MM.1S (cell line): ENCODE results near the gene ASGR1.

Source experiments
- DNase-seq: peaks from one replicate; pipeline ENCODE4 v3.0.0-alpha.2; 2015
- H2AFZ ChIP-seq: fragments of 300-600 bp; sonication (generic); 2 replicates; pipeline ENCODE4 v1.6.0; 2016; ENCODE audit warnings: antibody characterized with exemption, low read length
- H3F3A ChIP-seq: fragments of 300-600 bp; sonication (generic); 2 replicates; pipeline ENCODE4 v1.6.1; 2016; ENCODE audit warnings: mild to moderate bottlenecking, antibody characterized with exemption, low read length, moderate library complexity, mixed read lengths; ENCODE audit not compliant: insufficient read depth
- H3K27ac ChIP-seq: fragments of 300-600 bp; sonication (generic); 2 replicates; pipeline ENCODE4 v1.5.1; 2016; ENCODE audit warnings: mild to moderate bottlenecking, low read length
- H3K27me3 ChIP-seq: fragments of 300-600 bp; sonication (generic); replicated peaks from 2 replicates; pipeline ENCODE4 v1.6.0; 2016; ENCODE audit warnings: low read length; ENCODE audit not compliant: insufficient read depth
- H3K36me3 ChIP-seq: fragments of 300-600 bp; sonication (generic); replicated peaks from 2 replicates; pipeline ENCODE4 v1.6.1; 2016; ENCODE audit warnings: mild to moderate bottlenecking, low read length, mixed read lengths; ENCODE audit not compliant: insufficient read depth
- H3K4me1 ChIP-seq: fragments of 300-600 bp; sonication (generic); 2 replicates; pipeline ENCODE4 v1.6.1; 2016; ENCODE audit warnings: low read length, mixed read lengths
- H3K4me2 ChIP-seq: fragments of 300-600 bp; sonication (generic); 2 replicates; pipeline ENCODE4 v1.6.0; 2016; ENCODE audit warnings: low read depth, low read length
- H3K4me3 ChIP-seq: fragments of 300-600 bp; sonication (generic); 2 replicates; pipeline ENCODE4 v1.5.1; 2016; ENCODE audit warnings: low read length, mixed read lengths
- H3K79me2 ChIP-seq: fragments of 300-600 bp; sonication (generic); 2 replicates; pipeline ENCODE4 v1.6.1; 2016; ENCODE audit warnings: mixed run types, low read length, mixed read lengths
- H3K9ac ChIP-seq: fragments of 300-600 bp; sonication (generic); 2 replicates; pipeline ENCODE4 v1.6.1; 2016; ENCODE audit warnings: low read length, mixed read lengths
- H3K9me2 ChIP-seq: fragments of 300-600 bp; sonication (generic); replicated peaks from 2 replicates; pipeline ENCODE4 v1.6.1; 2016; ENCODE audit warnings: mild to moderate bottlenecking, low read length, mixed read lengths; ENCODE audit not compliant: insufficient read depth
- H3K9me3 ChIP-seq: fragments of 300-600 bp; sonication (generic); replicated peaks from 2 replicates; pipeline ENCODE4 v1.6.1; 2016; ENCODE audit warnings: mild to moderate bottlenecking, low read length, mixed read lengths; ENCODE audit not compliant: insufficient read depth
- H4K20me1 ChIP-seq: fragments of 300-600 bp; sonication (generic); 2 replicates; pipeline ENCODE4 v1.6.1; 2016; ENCODE audit warnings: mild to moderate bottlenecking, low read length, moderate library complexity, mixed read lengths; ENCODE audit not compliant: insufficient read depth
- EZH2 ChIP-seq: fragments of 300-600 bp; sonication (generic); optimal IDR thresholded peaks from 2 replicates; pipeline ENCODE3; 2017; ENCODE audit warnings: low read depth, mild to moderate bottlenecking, antibody characterized with exemption, low read length, mixed read lengths
- EZH2phosphoT487 ChIP-seq: fragments of 300-600 bp; sonication (generic); IDR thresholded peaks from 2 replicates; pipeline ENCODE4 v1.6.1; 2018; ENCODE audit warnings: antibody characterized with exemption, low read length
- TF ChIP-seq, protein P1 (sequence below): fragments of 300-600 bp; sonication (generic); IDR thresholded peaks from 2 replicates; pipeline ENCODE4 v1.5.1; 2016; ENCODE audit warnings: antibody characterized with exemption, low read length, mixed read lengths

ASGR1 gene

DNA sequence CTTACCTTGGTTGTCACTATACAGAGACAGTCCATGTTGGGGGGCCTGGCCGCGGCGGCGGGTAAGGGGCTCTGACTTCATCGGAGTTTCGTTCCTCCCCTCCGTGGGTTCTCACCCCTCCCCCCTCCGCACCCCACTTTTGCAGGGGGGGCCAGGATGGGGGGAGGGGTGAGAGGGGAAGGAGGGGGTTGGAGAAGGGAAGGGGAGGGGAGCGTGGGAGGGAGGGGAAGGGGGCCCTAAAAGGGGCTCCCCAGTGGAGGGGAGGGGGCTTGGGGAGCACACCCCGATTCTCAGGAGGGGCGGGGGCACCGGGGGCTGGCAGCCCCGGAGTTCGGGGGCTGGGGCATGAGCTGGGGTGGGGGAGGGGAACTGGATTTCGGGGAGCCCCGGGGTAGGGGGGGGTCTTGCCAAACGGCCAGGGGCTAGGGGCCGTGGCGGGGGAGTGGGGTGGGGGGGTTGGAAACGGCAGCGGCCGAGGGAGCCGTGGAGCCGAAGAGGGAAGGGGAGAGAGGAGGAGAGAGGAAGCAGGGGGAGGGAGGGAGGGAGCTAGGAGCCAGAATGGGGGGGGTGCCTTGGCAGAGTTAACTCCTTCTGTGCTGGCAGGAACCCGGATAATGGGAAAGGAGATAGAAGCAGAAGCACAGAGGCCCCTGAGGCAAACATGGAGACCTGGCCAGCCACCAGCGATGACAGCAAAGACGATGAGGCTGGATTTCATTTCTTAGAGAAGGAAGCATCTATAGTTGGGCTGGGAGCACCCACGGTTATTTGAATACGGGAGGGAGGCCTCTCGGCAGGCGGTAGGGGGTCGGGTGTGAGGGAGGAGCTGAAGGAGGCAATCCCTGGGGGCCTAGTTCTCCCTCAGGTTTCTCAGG lies 38.2 kb upstream of the ASGR1 start:
- Histone ChIP-seq H3K27me3 (peaks cover 31% of the 10 kb centered on the region), H3K79me2 (peaks cover 29% of the 10 kb centered on the region), H3K9me3 (no peaks in the 10 kb centered on the region), H3K4me3 (no peak overlapping the region), H3K4me2 (no peak overlapping the region), H3K9ac (no peak overlapping the region), H3K27ac (no peak overlapping the region), H3K4me1 (peaks cover 24% of the 10 kb centered on the region), H4K20me1 (no peaks in the 10 kb centered on the region), H3K36me3 (no peaks in the 10 kb centered on the region), H2AFZ (no peak overlapping the region), H3K9me2 (no peaks in the 10 kb centered on the region), H3F3A (no peaks in the 10 kb centered on the region)
- DNase-seq, result no peak
- TF ChIP-seq, protein P1, sequence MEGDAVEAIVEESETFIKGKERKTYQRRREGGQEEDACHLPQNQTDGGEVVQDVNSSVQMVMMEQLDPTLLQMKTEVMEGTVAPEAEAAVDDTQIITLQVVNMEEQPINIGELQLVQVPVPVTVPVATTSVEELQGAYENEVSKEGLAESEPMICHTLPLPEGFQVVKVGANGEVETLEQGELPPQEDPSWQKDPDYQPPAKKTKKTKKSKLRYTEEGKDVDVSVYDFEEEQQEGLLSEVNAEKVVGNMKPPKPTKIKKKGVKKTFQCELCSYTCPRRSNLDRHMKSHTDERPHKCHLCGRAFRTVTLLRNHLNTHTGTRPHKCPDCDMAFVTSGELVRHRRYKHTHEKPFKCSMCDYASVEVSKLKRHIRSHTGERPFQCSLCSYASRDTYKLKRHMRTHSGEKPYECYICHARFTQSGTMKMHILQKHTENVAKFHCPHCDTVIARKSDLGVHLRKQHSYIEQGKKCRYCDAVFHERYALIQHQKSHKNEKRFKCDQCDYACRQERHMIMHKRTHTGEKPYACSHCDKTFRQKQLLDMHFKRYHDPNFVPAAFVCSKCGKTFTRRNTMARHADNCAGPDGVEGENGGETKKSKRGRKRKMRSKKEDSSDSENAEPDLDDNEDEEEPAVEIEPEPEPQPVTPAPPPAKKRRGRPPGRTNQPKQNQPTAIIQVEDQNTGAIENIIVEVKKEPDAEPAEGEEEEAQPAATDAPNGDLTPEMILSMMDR, result no peak
- TF ChIP-seq EZH2 (no peak), EZH2phosphoT487 (no peak)

DNA sequence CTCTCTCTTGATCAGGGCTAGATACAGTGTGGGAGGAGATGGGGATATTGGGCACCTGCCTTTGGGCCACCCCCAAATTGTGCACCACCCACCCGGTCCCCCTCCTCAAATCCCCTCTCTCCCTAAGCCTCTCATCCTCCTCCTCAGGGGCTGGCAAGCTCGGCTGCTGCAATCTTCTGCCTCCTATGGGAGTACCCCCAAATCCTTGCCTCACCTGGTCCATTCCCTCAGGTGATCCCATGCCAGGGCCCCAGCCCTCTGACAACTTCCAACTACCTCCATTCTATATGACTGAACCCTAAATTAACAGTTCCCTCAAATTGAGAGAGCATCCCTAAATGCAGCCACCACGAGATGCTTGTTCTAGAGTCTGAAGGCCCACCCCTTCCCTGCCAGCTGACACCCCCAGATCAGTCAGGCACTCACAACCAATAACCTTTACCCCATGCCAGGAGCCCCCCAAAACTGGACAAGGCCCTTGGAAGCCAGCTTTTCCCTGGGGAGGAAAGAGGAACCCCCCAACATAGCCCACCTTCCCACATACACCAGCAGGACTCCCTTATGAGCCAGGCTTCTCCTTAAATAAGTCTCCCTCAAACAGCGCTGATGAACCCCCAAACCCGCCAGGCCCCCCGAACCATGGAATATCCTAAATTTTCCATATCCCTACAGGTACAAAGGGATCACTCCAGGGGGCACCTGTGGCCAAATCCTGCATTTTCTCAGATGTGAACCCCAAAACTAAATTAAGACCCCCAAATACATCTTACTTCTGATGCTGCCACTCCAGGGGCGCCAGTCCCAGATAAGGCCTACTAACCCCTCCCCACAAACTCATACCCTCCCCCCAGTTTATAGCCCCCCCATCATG lies 37.3 kb upstream of the ASGR1 start:
- H3K27ac ChIP-seq, result no peak overlapping the region
- no peak overlapping the region for H3K4me3 ChIP-seq
- peaks cover 22% of the 10 kb centered on the region for H3K79me2 ChIP-seq
- no peak overlapping the region for H2AFZ ChIP-seq
- TF ChIP-seq EZH2 (no peak), EZH2phosphoT487 (no peak)
- TF ChIP-seq, protein P1, result no peak
- DNase-seq, result no peak
- H4K20me1 ChIP-seq, result no peaks in the 10 kb centered on the region
- H3K36me3 ChIP-seq, result no peaks in the 10 kb centered on the region
- H3K9me3 ChIP-seq, result no peaks in the 10 kb centered on the region
- H3K4me1 ChIP-seq, result peaks cover 24% of the 10 kb centered on the region
- no peaks in the 10 kb centered on the region for H3F3A ChIP-seq
- no peaks in the 10 kb centered on the region for H3K9me2 ChIP-seq
- peaks cover 37% of the 10 kb centered on the region for H3K27me3 ChIP-seq
- H3K4me2 ChIP-seq, result no peak overlapping the region
- H3K9ac ChIP-seq, result no peak overlapping the region

DNA sequence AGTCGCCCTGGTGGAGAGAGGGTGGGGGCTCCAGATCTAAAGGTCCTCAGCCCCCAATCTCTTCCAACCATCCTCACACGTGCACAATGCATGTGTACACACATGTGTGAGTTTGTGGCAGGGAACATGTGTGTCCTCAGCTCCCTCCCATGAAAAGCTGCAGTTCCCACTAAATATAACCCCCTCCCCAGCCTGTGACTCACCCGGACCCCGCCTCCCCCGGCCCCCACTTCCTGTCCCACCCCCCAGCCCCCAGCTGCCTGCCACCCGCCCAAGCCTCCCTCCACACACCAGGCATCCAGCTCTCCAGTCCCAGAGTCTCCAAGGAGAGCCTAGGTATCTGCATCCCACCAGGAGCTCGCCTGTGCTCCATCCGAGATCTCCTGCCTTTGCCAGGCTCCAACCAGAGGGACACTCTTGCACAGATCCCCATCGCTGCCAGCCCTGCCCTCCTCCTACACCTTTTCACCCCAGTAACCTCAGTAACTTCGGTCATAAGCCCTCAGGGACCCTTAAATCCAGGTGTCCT lies 36.5 kb upstream of the ASGR1 start:
- no peaks in the 10 kb centered on the region for H3K36me3 ChIP-seq
- DNase-seq, result no peak
- no peak overlapping the region for H3K4me3 ChIP-seq
- no peak overlapping the region for H3K27ac ChIP-seq
- H3K4me2 ChIP-seq, result no peak overlapping the region
- TF ChIP-seq EZH2, result no peak
- no peak for TF ChIP-seq EZH2phosphoT487
- TF ChIP-seq, protein P1, result no peak
- H3K27me3 ChIP-seq, result peaks cover 43% of the 10 kb centered on the region
- H3K9me3 ChIP-seq, result no peaks in the 10 kb centered on the region
- no peaks in the 10 kb centered on the region for H4K20me1 ChIP-seq
- peaks cover 14% of the 10 kb centered on the region for H3K79me2 ChIP-seq
- no peaks in the 10 kb centered on the region for H3K9me2 ChIP-seq
- H3F3A ChIP-seq, result no peaks in the 10 kb centered on the region
- no peak overlapping the region for H2AFZ ChIP-seq
- no peak overlapping the region for H3K9ac ChIP-seq
- peaks cover 18% of the 10 kb centered on the region for H3K4me1 ChIP-seq
